AG10803 (cell line): ENCODE data around the gene SUSD1.

ENCODE experiments used
- DNase-seq: peaks from one replicate; pipeline ENCODE4 v3.0.0; 2010; ENCODE audit warnings: low read depth
- H3K4me3 ChIP-seq: 2 replicates; pipeline ENCODE4 v1.5.1; 2011; ENCODE audit warnings: mild to moderate bottlenecking, low read length, control low read depth
- CTCF ChIP-seq: conservative IDR thresholded peaks from 2 replicates; pipeline ENCODE4 v1.5.1; 2011; ENCODE audit warnings: mild to moderate bottlenecking, low read length, control low read depth, inconsistent platforms

The SUSD1 gene

DNA sequence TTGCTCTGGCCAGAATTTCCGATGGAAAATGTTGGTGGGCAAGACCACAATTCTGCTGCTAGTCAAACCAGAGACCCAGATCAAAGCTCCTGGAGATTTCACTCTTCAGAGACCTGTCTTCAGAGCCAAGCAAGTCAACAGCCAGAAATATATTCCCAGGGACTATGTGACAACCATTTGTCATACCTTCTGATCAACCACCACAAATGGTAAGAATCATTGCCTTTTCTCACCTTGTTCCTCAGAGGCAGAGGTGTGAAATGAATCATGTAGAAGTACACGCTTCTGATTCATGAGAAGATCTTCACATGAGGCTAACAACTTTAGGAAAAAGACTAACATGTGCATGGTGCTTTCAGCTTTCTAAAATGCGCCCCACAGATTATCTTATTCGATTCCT, 53.5 kb downstream of the SUSD1 start:
- TF ChIP-seq CTCF = no peak
- H3K4me3 ChIP-seq = no peak overlapping the region
- no peak for DNase-seq

GRCh38 chr9:112120439-112120925, 54.6 kb downstream of the SUSD1 start:
- no peak for TF ChIP-seq CTCF
- no peak overlapping the region for H3K4me3 ChIP-seq
- DNase-seq = no peak

DNA sequence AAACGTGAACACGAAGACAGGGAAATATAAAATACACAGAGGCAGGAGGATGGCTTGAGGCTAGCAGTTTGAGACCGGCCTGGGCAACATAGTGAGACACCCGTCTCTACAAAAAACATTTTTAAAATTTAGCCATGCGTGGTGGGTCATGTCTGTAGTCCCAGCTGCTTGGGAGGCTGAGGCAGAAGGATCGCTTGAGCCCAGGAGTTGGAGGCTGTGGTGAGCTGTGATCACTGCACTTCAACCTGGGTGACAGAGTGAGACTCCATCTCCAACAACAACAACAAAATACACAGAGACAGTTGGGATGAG, 55.1 kb downstream of the SUSD1 start:
- TF ChIP-seq CTCF = no peak
- H3K4me3 ChIP-seq = no peak overlapping the region
- no peak for DNase-seq

DNA sequence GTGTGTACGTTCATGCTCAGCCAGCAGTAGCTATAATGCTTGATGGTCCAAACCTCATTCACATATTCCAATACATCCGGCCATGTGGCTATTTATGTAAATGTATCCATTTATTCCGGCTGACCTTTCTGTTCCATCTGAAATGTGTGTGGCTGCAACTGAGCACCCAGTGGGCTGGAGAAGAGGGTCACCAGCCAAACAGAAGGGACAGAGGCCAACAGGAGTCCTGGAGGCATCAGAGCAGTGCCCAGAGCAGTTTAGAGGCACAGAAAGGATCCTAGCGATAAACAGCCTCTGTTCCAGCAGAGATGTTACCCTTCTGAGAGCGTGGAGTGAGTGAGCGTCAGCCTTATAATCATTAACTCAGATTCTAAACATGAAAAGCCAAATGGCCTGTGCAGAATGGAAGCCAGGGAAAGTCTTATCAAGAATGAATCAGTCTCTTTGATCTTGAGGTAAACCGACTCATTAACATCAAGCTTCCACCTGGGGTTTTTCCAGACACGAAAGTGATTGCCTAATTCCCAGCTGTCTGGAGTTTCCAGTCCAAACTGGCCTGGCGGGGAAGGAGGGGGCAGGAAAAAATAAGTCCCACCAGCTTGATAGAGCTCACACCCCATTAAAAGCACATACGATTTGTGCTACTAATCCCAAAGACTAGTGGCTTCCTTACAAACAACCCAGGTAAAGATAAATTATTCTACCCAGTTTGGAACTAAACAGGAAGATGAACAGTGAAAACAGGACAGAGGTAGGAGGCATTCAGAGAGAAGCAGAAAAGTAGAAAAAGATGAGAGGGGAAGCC, 55.7 kb downstream of the SUSD1 start:
- no peak overlapping the region for H3K4me3 ChIP-seq
- DNase-seq = no peak
- no peak for TF ChIP-seq CTCF

DNA sequence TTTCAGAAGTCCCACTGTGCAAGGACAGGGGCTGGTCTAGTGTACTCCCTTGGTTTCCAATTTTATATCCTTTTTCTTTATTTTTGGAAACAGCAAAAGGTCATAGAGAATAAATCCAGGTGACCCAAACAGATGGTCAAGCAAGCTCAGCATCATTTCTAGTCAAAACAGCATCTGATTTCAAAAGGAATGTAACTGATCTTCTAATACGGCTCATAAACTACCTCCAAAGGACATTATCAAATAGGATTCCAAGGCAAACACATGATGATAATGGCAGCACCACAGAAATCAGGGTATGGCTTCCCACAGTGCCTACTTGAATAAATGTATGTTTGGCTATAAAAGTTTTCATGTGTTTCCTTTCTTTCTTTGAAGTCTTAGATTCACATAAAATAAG, 57.1 kb downstream of the SUSD1 start:
- no peak for DNase-seq
- no peak for TF ChIP-seq CTCF
- H3K4me3 ChIP-seq = no peak overlapping the region

DNA sequence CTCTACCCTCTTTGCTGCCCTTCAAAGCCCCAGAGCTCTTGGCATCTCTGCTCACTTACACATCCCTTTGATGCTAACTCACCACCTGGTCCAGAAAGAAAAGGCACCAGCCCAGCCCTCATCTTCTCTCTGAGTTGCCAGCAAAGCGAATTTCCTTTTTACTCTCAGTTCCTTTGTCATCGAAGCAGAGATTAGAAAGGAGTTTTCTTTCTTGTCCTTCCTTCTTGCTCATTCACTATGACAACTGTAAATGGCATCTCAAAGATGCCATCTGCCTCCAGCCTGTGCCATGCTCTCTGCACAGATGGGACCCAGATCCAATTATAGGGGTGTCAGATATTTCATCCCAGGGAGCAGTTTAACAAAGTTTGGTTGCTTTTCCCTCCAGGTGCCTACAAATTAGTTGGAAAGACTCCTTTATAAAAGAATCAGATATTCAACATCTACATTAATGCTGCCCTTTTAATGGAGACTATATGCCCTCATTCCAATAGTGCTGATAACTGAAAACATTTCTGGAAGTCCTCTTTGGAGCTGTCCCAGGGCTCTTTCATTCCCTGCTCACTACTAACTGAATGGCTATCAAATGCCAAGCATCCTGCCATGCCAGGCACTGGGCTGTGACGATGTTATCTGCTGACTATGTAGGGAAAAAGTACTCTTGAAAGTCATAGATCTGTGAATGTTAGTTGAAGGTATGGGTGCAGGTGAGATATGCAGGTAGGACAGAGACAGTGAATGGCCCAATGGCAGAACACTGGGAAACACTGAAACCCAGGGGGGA, 58.9 kb downstream of the SUSD1 start:
- no peak overlapping the region for H3K4me3 ChIP-seq
- TF ChIP-seq CTCF = no peak
- DNase-seq = no peak

GRCh38 chr9:112115109-112115508, 60.0 kb downstream of the SUSD1 start:
- no peak for TF ChIP-seq CTCF
- DNase-seq = no peak
- H3K4me3 ChIP-seq = no peak overlapping the region
